PC-9 (cell line): ENCODE measurements around the gene HSPA14.

Source experiments
- EZH2 ChIP-seq: fragments of 200-600 bp; sonication (generic); IDR thresholded peaks from 2 replicates; pipeline ENCODE4 v1.8.0; 2017; ENCODE audit warnings: antibody characterized with exemption, low read depth
- TF ChIP-seq, protein P1 (sequence below): fragments of 200-600 bp; sonication (generic); conservative IDR thresholded peaks from 2 replicates; pipeline ENCODE4 v1.6.1; 2017; ENCODE audit warnings: mixed run types, antibody characterized with exemption, mild to moderate bottlenecking, moderate library complexity

DNA sequence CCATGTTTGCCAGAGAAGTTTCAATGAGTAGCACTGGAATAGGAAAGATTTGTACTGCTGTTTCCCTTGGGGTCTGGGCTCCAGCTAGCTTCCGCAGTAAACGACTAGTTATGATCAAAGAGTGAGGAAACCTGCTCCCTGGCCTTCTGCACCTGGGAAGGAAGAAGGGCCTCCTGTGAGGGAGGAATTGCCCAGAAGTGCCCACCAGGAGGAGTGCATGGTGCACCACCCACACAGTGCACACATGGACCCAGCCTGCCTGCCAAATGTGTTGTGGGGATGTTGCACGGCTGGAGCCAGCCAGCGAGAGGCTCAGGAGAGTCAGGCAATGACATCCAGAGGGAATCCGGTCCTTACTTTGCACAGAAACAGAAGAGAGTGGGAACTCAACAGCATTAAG is 36.4 kb upstream of the HSPA14 start:
- TF ChIP-seq, protein P1, sequence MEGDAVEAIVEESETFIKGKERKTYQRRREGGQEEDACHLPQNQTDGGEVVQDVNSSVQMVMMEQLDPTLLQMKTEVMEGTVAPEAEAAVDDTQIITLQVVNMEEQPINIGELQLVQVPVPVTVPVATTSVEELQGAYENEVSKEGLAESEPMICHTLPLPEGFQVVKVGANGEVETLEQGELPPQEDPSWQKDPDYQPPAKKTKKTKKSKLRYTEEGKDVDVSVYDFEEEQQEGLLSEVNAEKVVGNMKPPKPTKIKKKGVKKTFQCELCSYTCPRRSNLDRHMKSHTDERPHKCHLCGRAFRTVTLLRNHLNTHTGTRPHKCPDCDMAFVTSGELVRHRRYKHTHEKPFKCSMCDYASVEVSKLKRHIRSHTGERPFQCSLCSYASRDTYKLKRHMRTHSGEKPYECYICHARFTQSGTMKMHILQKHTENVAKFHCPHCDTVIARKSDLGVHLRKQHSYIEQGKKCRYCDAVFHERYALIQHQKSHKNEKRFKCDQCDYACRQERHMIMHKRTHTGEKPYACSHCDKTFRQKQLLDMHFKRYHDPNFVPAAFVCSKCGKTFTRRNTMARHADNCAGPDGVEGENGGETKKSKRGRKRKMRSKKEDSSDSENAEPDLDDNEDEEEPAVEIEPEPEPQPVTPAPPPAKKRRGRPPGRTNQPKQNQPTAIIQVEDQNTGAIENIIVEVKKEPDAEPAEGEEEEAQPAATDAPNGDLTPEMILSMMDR: no peak
- no peak for TF ChIP-seq EZH2
